ENCODE measurements around the gene MAP3K7CL.

MAP3K7CL gene

DNA sequence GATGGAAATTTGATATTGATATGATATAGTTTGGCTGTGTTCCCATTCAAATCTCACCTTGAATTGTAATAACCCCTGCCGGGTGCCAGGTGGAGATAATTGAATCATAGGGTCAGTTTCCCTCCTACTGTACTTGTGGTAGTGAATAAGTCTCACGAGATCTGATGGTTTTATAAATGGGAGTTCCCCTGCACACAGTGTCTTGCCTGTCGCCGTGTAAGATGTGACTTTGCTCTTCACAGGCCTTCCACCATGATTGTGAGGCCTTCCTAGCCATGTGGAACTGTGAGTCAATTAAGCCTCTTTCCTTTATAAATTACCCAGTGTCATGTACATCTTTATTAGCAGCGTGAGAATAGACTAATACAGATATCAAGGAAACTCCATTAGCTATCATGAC lies 74.6 kb downstream of the MAP3K7CL start:
- DNase-seq, result no peak

DNA sequence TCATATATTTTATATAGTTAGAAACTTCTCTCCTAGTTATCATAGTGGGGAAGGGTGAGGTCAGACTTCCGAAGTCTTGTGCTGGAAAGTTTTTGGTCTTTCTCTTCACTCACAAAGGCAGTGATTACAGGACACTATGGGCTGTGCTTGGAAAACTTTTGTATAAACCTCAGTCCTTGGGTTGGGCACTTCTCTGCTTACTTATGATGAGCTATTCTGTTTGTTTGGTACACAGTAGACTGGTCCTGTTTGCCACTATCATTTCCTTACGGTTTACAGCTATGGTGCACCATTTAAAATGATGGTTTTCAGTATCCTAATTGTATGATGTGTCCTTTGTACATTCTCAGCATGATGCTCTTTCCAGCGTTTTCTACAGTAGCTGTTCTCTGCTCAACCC lies 75.5 kb downstream of the MAP3K7CL start:
- DNase-seq, result no peak

DNA sequence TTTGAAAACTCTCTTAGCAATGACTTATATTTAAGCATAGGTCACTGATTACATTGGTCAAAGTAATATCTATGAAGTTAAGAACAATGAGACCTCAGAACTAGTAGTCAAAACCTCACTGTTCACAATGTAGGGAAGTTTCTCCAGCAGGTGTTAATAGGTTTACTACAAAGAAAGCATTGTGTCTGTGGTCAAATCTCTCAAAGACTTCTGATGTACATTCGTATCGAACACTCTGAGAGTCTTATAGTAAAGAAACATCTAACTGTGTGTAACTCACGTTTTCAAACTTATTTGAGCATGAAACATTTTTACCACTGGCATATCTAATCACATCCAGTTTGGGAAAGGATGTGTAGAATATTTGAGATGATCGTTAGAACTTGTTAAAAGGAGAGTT lies 76.0 kb downstream of the MAP3K7CL start:
- DNase-seq, result no peak

DNA sequence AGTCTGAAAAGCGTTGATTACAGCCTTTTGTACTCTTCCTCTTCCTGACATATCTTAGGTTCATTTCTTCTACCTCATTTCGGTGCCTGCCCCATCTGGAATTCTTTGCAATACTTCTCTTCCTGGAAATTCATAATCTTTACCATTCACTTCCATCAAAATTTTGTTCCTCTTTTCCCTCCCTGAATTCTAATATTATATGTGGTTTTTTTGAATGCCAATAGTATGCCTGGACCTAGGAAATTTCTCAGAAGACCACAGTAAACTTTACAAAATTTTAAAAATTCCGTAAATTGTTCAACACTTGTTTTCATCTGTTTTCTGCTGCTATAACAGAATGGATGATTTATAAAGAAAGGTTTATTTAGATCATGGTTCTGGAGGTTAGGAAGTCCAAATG lies 76.8 kb downstream of the MAP3K7CL start:
- DNase-seq, result no peak

DNA sequence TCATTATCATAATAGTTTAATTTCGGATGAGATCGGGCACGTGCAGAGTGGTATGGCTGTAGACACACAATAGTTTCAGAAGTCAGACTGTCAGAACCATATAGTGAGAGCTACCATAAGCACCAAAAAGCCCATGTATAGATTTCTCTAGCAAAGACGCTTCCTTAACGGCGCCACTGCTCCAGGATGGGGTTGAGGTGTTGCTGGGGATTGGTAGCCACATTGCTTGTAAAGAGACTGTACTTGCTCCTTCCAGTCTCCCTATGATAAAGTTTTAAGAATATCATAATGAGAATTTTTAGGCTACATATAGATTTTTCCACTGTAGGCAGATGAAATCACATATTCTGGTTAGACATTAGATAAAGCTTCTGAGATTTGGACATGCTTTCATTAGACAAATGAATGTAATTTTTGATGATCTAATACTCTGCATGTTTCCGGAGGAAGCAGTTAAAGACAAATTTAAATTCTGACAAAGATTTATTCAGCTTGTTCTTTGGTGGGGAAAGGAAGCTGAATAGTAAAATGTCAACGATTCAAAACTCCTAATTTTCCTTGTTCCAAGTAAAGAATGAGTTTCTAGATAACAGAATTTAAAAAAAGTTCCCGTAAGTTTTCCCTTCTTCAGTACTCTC lies 77.7 kb downstream of the MAP3K7CL start:
- no peak for DNase-seq

DNA sequence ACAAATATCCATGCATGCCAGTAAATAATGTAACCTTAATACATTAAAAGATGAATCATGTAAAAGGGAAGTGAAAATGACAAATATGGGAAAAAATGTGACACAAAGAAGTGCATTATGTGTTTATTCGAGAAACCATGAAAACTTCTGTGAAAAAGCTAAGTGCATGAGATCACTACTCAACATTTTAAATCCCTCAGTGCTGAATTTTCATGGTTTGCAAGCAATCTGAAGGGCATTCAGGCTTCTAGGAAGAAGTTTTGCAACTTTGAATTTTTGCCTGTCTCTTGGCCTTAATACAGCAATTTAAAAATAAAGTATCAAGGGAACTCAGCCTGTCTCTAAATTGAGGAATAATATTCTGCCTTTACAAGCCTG lies 78.2 kb downstream of the MAP3K7CL start:
- peak; percentile 82 for DNase-seq

DNA sequence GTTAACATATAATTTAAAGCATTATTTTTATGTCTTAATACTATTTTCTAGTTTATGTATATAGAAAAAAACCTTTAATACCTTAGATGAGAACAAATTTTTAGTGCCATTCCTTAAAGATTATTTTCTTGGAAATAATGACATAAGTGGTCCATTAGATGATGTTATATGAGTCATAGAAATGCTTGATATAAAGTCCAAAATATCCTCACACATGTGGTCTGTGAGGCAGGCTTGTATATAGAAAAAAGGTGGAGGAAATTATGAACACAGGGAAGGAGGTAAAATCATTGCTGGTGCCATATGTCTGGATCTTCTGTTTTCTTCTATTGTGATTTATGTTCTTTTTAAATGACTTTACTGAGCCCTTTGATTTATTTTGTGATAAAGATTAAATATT lies 79.3 kb downstream of the MAP3K7CL start:
- no peak for DNase-seq

DNA sequence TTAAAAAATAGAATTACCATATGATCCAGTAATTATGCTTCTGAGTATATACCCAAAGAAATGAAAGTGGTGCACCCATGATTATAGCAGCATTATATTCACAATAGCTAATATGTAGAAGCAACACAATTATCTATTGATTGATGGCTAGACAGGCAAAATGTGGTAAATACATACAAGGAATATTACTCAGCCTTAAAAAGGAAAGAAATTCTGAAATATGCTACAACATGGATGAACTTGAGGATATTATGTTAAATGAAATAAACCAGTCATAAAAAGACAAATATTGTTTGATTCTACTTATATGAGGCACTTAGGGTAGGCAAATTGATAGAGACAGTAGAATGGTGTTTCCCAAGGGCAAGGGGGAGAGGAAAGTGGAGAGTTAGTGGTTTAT lies 80.8 kb downstream of the MAP3K7CL start:
- no peak for DNase-seq

DNA sequence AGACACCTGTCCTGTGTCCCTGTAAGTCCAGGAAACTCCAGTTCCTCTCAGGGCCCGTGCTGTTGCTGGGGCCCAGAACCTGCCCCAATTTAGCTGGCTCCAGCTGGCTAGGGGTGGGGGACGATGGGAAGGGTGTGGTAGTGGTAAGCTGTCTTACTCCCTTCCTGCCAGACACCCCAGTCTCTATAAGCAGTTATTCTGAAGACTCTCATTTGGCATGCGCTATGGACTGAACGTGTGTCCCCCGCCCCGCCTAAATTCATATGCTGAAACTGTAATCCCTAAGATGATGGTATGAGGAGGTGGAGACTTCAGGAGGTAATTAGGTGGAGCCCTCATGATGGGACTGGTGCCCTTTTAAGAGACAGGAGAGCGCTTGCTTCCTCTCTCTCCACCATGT lies 82.0 kb downstream of the MAP3K7CL start:
- no peak for DNase-seq

DNA sequence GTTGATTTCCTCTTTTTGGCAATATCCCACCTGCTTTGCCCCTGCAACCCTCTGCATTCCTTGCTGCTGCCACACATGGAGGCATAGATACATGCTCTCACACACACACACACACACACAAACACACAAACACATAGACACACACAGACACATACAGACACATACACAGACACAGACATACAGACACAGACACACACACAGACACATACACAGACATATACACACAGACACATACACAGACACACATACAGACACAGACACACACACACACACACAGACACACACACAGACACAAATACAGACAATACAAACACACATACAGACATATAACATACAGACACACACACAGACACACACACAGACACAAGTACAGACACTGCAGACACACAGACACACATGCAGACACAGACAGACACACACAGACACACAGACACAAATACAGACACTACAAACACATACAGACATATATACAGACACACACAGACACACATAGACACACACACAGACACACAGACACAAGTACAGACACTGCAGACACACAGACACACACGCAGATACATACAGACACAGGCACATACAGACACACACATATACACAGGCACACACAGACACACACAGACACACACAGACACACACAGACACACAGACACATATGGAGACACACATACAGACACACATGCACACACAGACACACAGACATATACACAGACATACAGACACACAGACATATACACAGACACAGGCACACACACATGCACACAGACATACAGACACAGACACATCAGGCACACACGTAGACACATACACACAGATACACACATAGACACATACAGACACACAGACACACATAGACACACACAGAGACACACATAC lies 83.3 kb downstream of the MAP3K7CL start:
- DNase-seq, result no peak

DNA sequence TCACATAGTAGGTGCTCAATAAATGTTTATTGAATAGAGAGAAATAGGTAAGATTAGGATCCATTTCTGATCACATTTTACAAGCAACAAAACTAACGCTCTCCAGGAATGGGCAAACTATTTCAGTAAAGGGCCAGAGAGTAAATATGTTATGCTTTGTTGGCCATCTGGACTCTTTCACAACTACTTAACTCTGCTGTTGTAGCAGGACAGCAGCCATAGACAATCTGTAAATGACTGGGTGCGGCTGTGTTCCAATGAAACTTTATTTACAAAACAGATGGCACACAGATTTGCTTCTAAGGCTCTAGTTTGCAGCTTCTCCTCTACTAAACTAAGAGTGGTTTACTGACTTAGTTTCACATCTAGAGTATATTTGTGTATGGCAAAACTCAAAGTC lies 85.3 kb downstream of the MAP3K7CL start:
- DNase-seq, result no peak

DNA sequence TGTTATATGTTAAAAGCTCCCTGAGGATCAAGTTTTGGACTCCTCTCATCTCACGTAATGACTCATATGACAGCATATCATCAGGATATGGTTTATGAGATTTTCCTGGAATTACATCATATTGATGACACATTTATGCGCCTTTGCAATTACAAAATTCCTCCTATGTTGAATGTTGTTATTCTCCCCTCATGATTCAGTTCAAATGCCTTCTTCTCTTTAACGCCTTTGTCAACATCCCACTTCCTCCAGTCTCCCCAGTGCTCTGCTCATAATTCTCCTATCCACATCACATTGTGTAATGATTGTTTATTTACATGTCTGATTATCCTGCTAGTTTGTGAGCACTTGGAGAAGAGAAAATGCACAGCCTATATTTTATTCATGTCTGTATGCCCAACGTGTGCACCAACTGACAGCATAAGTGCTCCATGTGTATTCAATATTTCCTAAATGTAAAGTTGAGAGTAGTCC lies 87.4 kb downstream of the MAP3K7CL start:
- peak; percentile 95 for DNase-seq

DNA sequence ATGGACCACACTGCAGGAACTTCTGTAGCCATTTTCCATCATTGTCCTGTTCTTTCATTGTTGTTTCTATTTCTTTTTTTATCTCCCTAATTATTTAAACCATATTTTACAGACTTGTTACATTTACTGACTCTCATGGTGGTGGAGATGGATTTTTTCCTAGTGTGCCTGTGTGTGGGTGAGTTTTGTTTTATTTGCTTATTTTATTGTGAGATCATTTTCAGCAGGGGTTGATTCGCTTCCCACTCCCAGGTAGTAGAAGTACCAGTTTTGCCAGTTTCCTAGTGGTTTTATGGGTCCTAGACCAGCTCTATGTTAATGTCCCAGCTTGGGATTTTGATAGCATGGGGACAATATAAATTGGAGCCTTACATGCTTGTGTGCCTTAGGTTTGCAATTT lies 88.3 kb downstream of the MAP3K7CL start:
- no peak for DNase-seq

DNA sequence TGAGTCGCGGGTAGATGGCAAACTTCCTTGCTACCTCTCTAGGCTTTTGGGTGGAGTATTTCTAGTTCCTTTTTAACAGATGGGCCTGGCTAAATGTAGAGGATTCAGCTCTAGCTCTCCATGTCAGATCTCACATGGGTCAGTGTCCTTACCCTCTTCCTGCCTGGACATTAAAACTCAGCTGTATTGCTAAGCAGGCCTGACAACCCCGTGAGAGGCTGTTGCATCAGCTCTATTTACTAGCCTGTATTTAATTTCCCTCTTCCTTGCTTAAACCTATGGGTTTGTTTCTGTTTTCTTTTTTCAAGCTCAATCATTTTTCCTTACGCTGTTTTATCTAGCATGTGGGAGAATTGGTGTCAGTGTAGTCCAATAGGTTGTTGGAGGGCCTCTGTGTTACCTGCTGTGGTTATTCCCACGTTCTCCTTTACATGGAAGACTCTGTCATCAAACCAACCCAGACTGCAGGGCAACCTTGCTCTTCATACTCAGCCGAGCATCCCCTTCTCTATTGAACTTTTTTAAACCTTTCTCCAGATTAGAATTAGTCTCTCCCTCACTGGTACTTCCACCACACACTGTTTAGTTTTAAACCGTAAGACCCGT lies 88.8 kb downstream of the MAP3K7CL start:
- peak; percentile 40 for DNase-seq

DNA sequence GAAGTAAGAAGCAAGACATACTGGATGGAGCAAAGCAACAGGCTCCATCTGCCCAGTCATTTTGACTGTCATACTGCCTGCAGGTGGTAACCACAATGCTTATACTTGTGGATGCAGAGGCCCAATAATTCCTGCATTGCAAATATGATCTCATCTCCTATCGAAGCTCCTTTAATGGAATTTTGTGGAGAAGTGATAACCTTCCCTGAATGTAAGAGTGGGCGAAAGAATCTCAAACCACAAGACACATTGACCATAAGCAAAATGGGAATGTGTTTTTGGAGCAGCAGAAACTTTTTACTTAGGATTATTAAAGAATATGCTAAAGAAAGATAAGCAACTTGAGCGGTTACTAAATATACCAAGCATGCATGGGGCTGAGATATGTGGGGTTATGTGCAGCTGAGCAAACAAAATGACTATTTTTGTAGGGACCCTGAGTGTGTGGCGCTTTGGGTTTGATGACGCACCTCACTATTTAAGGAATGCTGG lies 90.9 kb downstream of the MAP3K7CL start:
- no peak for DNase-seq

DNA sequence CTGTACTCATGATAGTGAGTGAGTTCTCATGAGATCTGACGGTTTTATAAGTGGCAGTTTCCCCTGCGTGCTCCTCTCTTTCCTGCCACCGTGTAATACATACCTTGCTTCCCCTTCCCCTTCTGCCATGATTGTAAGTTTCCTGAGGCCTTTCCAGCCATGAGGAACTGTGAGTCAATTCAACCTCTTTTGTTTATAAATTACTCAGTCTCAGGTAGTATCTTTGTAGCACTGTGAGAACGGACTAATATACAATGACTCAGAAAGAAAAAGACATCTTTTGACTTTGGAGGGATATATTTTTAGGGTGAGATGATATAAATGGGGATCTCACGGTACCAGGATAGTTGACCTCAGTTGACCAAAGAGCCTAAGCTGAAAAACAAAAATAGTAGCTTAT lies 93.6 kb downstream of the MAP3K7CL start:
- no peak for DNase-seq
